HepG2 (cell line): ENCODE results near the gene RACGAP1. TPM values are rescaled to one million over a fixed set of nuclear protein-coding genes. Genes with fewer than 3 reads are reported as not detected.

Experiments
- CEBPG ChIP-seq: IDR thresholded peaks from 2 replicates; pipeline ENCODE4 v1.6.1; 2016
- JUN ChIP-seq: sonication (generic); formaldehyde crosslinking; IDR thresholded peaks from 2 replicates; pipeline ENCODE4 v1.4.0; 2020; ENCODE audit warnings: mild to moderate bottlenecking, missing genetic modification reagents
- SMAD9 ChIP-seq: sonication (generic); formaldehyde crosslinking; IDR thresholded peaks from 2 replicates; pipeline ENCODE4 v1.5.1; 2020; ENCODE audit warnings: mild to moderate bottlenecking, missing genetic modification reagents
- TRIM24 ChIP-seq: sonication (generic); formaldehyde crosslinking; IDR thresholded peaks from 2 replicates; pipeline ENCODE4 v1.8.0; 2022; ENCODE audit warnings: mild to moderate bottlenecking, missing genetic modification reagents
- WIZ ChIP-seq: sonication (generic); formaldehyde crosslinking; IDR thresholded peaks from 2 replicates; pipeline ENCODE4 v1.5.1; 2020; ENCODE audit warnings: mild to moderate bottlenecking, missing genetic modification reagents
- YEATS4 ChIP-seq: sonication (generic); formaldehyde crosslinking; IDR thresholded peaks from 2 replicates; pipeline ENCODE4 v1.4.0; 2020; ENCODE audit warnings: missing genetic modification reagents, borderline replicate concordance
- ZBTB42 ChIP-seq: sonication (generic); formaldehyde crosslinking; IDR thresholded peaks from 2 replicates; pipeline ENCODE4 v1.5.0; 2020; ENCODE audit warnings: mild to moderate bottlenecking, missing genetic modification reagents
- ZNF777 ChIP-seq: sonication (generic); formaldehyde crosslinking; IDR thresholded peaks from 2 replicates; pipeline ENCODE4 v1.4.0; 2020; ENCODE audit warnings: missing genetic modification reagents
- ZNF816 ChIP-seq: sonication (generic); formaldehyde crosslinking; IDR thresholded peaks from 2 replicates; pipeline ENCODE4 v1.8.0; 2022; ENCODE audit warnings: missing genetic modification reagents, mild to moderate bottlenecking, borderline replicate concordance
- polyA plus RNA-seq, 8 experiments: library from polyadenylated mRNA; depleted of rRNA in 3 of 8; stranded (reverse) in 7 of 8; unstranded in 1 of 8; fragments of >200 nt; fragmentation: Illumina TruSeq in 4 of 8; extraction: Trizol in 4 of 8; gene quantifications; 2 replicates each; pipeline versions ENCODE4 v1.2.1 to v1.2.3, GENCODE V29; 2011 to 2016; ENCODE audit warnings: low read depth in 4 of 8, missing spikeins in 1 of 8, mixed read lengths in 1 of 8; ENCODE audit not compliant: insufficient read depth in 1 of 8
- total RNA-seq, 5 experiments: library from RNA; depleted of rRNA; stranded (reverse); fragments of >200 nt; fragmentation: Illumina TruSeq; extraction: Trizol; gene quantifications; 2 replicates each; pipeline ENCODE4 v1.2.3, GENCODE V29; 2016; ENCODE audit warnings: low read depth in 1 of 5
- TF ChIP-seq, protein P1 (sequence below): sonication (generic); formaldehyde crosslinking; IDR thresholded peaks from 2 replicates; pipeline ENCODE4 v1.4.0; 2020; ENCODE audit warnings: missing genetic modification reagents
- TF ChIP-seq, protein P2 (sequence below): sonication (generic); formaldehyde crosslinking; IDR thresholded peaks from 2 replicates; pipeline ENCODE4 v1.5.1; 2020; ENCODE audit warnings: mild to moderate bottlenecking, missing genetic modification reagents, moderate library complexity
- TF ChIP-seq, protein P3 (sequence below): sonication (generic); formaldehyde crosslinking; IDR thresholded peaks from 2 replicates; pipeline ENCODE4 v1.5.0; 2020; ENCODE audit warnings: missing genetic modification reagents, mild to moderate bottlenecking, borderline replicate concordance
- TF ChIP-seq, protein P4 (sequence below): sonication (generic); formaldehyde crosslinking; IDR thresholded peaks from 2 replicates; pipeline ENCODE4 v1.5.1; 2020; ENCODE audit warnings: mild to moderate bottlenecking, missing genetic modification reagents, borderline replicate concordance

The RACGAP1 gene
- total and polyA plus RNA-seq, 2 of the 13 experiments (the other 11 are each of a cell fraction or from before 2014, with no cell fraction given), result 16.7 to 57.9 TPM

DNA sequence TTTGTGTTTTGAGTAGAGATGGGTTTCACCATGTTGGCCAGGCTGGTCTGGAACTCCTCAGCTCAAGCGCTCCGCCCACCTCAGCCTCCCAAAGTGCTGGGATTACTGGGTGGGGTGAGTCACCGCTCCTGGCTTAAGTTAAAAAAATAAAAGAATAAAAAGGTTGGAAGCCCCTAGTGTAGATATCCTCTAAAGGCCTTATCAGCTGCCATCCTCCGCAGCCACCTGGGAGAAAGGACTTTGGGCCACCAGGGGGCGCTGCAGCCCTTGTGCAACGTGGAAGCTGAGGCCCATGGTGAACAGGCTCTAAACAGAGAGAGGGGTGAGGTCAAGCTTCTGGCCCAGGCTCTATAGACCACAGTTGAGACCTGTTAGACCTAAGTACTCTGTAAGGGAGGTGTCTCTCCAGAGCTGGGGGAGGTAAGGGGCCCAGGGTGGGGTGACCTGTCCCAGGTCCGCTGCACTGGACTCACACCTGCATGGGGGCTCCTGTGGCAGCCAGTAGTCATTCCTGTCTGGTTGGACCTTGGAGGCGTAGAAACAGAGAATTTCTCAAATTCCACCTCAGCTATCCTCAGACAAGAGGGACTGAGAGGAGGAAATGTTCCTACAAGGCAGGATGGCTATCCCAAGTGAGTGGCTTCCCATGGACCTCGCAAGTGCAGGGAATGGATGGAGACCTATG lies 14.0 kb upstream of the RACGAP1 start (continued):
- TF ChIP-seq, protein P1, sequence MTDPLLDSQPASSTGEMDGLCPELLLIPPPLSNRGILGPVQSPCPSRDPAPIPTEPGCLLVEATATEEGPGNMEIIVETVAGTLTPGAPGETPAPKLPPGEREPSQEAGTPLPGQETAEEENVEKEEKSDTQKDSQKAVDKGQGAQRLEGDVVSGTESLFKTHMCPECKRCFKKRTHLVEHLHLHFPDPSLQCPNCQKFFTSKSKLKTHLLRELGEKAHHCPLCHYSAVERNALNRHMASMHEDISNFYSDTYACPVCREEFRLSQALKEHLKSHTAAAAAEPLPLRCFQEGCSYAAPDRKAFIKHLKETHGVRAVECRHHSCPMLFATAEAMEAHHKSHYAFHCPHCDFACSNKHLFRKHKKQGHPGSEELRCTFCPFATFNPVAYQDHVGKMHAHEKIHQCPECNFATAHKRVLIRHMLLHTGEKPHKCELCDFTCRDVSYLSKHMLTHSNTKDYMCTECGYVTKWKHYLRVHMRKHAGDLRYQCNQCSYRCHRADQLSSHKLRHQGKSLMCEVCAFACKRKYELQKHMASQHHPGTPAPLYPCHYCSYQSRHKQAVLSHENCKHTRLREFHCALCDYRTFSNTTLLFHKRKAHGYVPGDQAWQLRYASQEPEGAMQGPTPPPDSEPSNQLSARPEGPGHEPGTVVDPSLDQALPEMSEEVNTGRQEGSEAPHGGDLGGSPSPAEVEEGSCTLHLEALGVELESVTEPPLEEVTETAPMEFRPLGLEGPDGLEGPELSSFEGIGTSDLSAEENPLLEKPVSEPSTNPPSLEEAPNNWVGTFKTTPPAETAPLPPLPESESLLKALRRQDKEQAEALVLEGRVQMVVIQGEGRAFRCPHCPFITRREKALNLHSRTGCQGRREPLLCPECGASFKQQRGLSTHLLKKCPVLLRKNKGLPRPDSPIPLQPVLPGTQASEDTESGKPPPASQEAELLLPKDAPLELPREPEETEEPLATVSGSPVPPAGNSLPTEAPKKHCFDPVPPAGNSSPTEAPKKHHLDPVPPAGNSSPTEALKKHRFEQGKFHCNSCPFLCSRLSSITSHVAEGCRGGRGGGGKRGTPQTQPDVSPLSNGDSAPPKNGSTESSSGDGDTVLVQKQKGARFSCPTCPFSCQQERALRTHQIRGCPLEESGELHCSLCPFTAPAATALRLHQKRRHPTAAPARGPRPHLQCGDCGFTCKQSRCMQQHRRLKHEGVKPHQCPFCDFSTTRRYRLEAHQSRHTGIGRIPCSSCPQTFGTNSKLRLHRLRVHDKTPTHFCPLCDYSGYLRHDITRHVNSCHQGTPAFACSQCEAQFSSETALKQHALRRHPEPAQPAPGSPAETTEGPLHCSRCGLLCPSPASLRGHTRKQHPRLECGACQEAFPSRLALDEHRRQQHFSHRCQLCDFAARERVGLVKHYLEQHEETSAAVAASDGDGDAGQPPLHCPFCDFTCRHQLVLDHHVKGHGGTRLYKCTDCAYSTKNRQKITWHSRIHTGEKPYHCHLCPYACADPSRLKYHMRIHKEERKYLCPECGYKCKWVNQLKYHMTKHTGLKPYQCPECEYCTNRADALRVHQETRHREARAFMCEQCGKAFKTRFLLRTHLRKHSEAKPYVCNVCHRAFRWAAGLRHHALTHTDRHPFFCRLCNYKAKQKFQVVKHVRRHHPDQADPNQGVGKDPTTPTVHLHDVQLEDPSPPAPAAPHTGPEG (CRISPR knock-in tag), result no peak
- TF ChIP-seq, protein P2, sequence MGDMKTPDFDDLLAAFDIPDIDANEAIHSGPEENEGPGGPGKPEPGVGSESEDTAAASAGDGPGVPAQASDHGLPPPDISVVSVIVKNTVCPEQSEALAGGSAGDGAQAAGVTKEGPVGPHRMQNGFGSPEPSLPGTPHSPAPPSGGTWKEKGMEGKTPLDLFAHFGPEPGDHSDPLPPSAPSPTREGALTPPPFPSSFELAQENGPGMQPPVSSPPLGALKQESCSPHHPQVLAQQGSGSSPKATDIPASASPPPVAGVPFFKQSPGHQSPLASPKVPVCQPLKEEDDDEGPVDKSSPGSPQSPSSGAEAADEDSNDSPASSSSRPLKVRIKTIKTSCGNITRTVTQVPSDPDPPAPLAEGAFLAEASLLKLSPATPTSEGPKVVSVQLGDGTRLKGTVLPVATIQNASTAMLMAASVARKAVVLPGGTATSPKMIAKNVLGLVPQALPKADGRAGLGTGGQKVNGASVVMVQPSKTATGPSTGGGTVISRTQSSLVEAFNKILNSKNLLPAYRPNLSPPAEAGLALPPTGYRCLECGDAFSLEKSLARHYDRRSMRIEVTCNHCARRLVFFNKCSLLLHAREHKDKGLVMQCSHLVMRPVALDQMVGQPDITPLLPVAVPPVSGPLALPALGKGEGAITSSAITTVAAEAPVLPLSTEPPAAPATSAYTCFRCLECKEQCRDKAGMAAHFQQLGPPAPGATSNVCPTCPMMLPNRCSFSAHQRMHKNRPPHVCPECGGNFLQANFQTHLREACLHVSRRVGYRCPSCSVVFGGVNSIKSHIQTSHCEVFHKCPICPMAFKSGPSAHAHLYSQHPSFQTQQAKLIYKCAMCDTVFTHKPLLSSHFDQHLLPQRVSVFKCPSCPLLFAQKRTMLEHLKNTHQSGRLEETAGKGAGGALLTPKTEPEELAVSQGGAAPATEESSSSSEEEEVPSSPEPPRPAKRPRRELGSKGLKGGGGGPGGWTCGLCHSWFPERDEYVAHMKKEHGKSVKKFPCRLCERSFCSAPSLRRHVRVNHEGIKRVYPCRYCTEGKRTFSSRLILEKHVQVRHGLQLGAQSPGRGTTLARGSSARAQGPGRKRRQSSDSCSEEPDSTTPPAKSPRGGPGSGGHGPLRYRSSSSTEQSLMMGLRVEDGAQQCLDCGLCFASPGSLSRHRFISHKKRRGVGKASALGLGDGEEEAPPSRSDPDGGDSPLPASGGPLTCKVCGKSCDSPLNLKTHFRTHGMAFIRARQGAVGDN (CRISPR knock-in tag), result peak; percentile 20; the same call in 1 of the 2 replicates
- TF ChIP-seq SMAD9 (no peak), ZNF777 (CRISPR knock-in tag) (no peak), YEATS4 (0 out of 2 replicates have a peak, but pooled peaks have one; percentile 22), TRIM24 (CRISPR knock-in tag) (no peak), ZNF816 (no peak), WIZ (no peak), CEBPG (CRISPR knock-in tag) (peak; percentile 45), ZBTB42 (CRISPR knock-in tag) (no peak), JUN (CRISPR knock-in tag) (no peak)
- TF ChIP-seq, protein P3, sequence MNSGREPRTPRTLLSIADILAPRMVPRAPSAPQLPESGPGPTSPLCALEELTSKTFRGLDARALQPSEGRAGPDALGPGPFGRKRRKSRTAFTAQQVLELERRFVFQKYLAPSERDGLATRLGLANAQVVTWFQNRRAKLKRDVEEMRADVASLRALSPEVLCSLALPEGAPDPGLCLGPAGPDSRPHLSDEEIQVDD (CRISPR knock-in tag), result no peak
- TF ChIP-seq, protein P4, sequence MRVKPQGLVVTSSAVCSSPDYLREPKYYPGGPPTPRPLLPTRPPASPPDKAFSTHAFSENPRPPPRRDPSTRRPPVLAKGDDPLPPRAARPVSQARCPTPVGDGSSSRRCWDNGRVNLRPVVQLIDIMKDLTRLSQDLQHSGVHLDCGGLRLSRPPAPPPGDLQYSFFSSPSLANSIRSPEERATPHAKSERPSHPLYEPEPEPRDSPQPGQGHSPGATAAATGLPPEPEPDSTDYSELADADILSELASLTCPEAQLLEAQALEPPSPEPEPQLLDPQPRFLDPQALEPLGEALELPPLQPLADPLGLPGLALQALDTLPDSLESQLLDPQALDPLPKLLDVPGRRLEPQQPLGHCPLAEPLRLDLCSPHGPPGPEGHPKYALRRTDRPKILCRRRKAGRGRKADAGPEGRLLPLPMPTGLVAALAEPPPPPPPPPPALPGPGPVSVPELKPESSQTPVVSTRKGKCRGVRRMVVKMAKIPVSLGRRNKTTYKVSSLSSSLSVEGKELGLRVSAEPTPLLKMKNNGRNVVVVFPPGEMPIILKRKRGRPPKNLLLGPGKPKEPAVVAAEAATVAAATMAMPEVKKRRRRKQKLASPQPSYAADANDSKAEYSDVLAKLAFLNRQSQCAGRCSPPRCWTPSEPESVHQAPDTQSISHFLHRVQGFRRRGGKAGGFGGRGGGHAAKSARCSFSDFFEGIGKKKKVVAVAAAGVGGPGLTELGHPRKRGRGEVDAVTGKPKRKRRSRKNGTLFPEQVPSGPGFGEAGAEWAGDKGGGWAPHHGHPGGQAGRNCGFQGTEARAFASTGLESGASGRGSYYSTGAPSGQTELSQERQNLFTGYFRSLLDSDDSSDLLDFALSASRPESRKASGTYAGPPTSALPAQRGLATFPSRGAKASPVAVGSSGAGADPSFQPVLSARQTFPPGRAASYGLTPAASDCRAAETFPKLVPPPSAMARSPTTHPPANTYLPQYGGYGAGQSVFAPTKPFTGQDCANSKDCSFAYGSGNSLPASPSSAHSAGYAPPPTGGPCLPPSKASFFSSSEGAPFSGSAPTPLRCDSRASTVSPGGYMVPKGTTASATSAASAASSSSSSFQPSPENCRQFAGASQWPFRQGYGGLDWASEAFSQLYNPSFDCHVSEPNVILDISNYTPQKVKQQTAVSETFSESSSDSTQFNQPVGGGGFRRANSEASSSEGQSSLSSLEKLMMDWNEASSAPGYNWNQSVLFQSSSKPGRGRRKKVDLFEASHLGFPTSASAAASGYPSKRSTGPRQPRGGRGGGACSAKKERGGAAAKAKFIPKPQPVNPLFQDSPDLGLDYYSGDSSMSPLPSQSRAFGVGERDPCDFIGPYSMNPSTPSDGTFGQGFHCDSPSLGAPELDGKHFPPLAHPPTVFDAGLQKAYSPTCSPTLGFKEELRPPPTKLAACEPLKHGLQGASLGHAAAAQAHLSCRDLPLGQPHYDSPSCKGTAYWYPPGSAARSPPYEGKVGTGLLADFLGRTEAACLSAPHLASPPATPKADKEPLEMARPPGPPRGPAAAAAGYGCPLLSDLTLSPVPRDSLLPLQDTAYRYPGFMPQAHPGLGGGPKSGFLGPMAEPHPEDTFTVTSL (CRISPR knock-in tag), result no peak
